Measurements from ENCODE around the gene MGAT4A. TPM values are rescaled to one million over a fixed set of nuclear protein-coding genes. Genes with fewer than 3 reads are reported as not detected.

Gene MGAT4A
- total RNA-seq, 4 donors from 2014 or later = 20.4 to 59.6 (median 39.8) TPM

DNA sequence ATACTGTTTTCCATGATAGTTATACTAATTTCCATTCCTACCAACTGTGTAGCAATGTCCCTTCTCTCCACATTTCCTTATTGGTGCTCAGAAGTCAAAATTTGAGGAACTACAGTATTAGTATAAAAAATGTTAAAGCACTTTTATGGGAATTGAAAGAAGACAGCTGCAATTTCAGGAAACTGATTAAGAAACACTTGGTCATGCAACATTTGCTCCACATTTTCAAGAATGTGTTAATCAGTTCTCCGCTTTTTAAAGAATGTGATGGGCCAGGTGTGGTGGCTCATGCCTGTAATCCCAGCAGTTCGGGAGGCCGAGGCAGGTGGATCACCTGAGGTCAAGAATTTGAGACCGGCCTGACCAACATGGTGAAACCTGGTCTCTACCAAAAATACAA is 33.6 kb upstream of the MGAT4A start:
- DNase-seq = no peak
- no peaks in the 10 kb centered on the region for H3K4me1 ChIP-seq
- H3K4me3 ChIP-seq (replicated peaks in 1 of 3) = no peak overlapping the region
- WGBS, 2 donors = 89 to 92% methylated on average over 4 of the region's 4 CpGs
- no peaks in the 10 kb centered on the region for H3K9me3 ChIP-seq
- TF ChIP-seq POLR2A (IDR thresholded peaks at IDR 0.05) = no peak
- TF ChIP-seq CTCF (IDR thresholded peaks at IDR 0.05) = no peak
- no peaks in the 10 kb centered on the region for H3K36me3 ChIP-seq
- no peaks in the 10 kb centered on the region for H3K27me3 ChIP-seq
- no peak overlapping the region for H3K27ac ChIP-seq
- intact Hi-C loops (cut with DNase I) = no loop called here

DNA sequence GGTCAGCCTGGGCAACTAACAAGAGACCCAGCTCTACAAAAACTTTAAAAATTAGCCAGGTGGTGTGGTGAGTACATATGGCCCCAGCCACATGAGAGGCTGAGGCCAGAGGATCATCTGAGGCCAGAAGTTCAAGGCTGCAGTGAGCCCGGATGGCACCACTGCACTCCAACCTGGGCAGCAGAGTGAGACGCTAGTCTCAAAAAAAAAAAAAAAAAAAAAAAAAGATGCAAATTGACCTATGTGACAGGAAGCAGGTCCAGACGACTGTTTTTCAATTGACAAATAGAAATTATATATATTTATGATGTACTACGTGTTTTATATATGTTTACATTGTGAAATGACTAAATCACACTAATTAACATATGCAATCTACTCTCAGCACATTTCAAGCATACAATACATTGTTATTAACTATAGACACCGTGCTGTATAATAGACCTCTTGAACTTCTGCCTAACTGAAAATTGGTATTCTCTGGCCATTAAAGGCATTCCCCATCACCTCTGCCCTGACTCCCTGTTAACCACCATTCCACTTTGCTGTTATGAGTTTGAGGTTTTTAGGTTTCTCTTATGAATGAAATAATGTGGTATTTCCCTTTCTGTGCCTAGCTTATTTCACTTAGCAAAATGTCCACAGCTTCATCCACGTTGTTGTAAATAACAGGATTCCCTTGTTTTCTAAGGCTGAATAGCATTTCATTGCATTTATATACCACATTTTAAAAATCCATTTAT is 32.4 kb upstream of the MGAT4A start:
- Histone ChIP-seq H3K27me3 (no peaks in the 10 kb centered on the region), H3K27ac (no peak overlapping the region), H3K9me3 (no peaks in the 10 kb centered on the region), H3K4me1 (no peaks in the 10 kb centered on the region), H3K36me3 (no peaks in the 10 kb centered on the region), H3K4me3 (replicated peaks in 1 of 3) (no peak overlapping the region)
- 82 to 85% methylated on average over 6 of the region's 6 CpGs for WGBS, 2 donors
- intact Hi-C loops (cut with DNase I) = no loop called here
- TF ChIP-seq POLR2A (IDR thresholded peaks at IDR 0.05) = no peak
- no peak for TF ChIP-seq CTCF (IDR thresholded peaks at IDR 0.05)
- DNase-seq = no peak

DNA sequence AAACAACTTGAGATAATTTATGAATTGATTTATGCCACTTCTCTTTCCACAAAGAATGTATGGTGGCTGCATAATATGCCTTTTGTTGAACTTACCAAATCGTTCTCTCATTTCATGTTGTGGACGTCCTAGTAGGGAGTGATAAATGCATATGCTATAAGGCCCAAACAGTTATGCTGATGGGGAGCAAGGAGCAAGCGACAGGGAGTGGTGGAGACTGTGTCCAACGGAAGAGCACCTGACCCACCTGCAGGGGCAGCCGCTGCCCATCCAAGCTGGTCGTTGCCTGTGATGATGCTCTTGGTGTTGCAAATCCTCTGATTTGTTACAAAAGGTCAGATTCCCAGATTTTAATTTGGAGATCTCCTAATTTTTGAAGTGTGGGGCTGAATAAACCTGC is 31.0 kb upstream of the MGAT4A start:
- WGBS, 2 donors = 87 to 91% methylated on average over 6 of the region's 6 CpGs

DNA sequence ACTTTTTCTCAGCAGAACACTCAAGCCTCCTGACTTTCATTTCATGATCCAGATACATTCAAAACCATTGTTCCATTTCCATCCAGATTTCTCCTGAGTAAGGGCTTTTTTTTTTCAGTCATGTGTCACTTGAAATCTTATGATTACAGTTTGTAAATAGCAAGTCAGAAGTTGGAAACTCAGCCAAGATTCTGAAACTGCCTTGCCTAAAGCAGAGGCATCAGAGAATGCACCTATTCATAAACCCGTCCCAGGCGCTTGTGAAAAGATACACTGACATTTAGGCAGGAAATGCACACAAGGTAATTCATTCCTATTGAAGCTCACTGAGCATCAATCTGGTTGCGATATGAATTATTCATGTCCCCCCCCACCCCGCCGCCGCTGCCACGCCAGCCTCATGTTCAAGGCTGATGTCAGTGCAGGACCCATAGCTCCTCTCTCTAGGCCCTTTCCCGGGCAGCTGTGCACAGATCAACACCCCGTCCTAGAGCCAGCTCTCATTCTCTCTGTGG is 30.4 kb upstream of the MGAT4A start:
- H3K4me1 ChIP-seq = peaks cover 0 to 7% of the 10 kb centered on the region in 2 donors
- no peak for DNase-seq
- no peaks in the 10 kb centered on the region for H3K9me3 ChIP-seq
- TF ChIP-seq CTCF (IDR thresholded peaks at IDR 0.05) (no peak), POLR2A (IDR thresholded peaks at IDR 0.05) (no peak)
- H3K4me3 ChIP-seq (replicated peaks in 1 of 3) = no peak overlapping the region
- no peaks in the 10 kb centered on the region for H3K27me3 ChIP-seq
- 81 to 89% methylated on average over 9 of the region's 9 CpGs for WGBS, 2 donors
- H3K36me3 ChIP-seq = no peaks in the 10 kb centered on the region
- no peak overlapping the region for H3K27ac ChIP-seq
- intact Hi-C loops (cut with DNase I) = no loop called here

More for the DNA sequence above, 31.0 kb upstream of the MGAT4A start:
- TF ChIP-seq CTCF (IDR thresholded peaks at IDR 0.05) = no peak
- no peak for TF ChIP-seq POLR2A (IDR thresholded peaks at IDR 0.05)
- intact Hi-C loops (cut with DNase I) = no loop called here
- no peak overlapping the region for H3K27ac ChIP-seq
- no peaks in the 10 kb centered on the region for H3K36me3 ChIP-seq
- no peak overlapping the region for H3K4me3 ChIP-seq (replicated peaks in 1 of 3)
- H3K9me3 ChIP-seq = no peaks in the 10 kb centered on the region
- H3K27me3 ChIP-seq = no peaks in the 10 kb centered on the region
- DNase-seq = no peak
- peaks cover 0 to 7% of the 10 kb centered on the region in 2 donors for H3K4me1 ChIP-seq

DNA sequence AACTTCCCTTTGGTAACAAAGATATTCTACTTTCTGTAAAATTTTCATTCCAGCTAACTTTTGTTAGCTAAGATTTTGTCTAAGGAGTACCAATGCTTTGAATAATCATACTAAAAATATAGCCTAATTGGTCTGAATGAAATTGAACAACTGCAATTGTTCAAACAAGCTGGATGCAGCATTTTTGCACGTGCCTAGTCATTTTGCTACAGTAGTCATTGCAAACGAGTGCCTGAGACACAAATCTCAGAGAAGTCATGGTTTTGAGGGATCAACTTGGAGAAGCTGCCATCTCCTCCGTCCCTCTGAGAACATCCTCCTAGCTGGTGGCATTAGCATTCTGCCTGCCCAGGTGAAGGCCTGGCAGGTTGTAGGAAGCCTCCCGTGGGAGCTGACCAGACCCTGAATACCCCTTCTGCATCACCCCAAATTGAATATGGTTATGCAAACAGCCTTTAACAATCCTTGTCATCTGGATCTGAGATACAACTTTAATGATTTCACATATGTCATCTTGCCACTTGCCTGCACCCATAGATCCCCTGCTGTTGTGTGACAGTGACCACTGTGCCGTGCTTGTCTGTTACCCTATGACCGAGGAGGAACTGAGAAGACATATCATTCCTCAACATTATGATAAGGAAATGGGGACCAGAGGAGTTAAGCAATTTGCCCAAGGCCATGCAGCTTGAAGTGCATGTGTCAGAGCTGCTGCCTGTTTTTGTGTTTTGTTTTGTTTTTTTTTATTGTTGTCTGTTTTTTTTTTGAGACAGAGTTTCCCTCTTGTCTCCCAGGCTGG is 29.1 kb upstream of the MGAT4A start:
- no peaks in the 10 kb centered on the region for H3K27me3 ChIP-seq
- no peak for TF ChIP-seq CTCF (IDR thresholded peaks at IDR 0.05)
- TF ChIP-seq POLR2A (IDR thresholded peaks at IDR 0.05) = no peak
- H3K4me3 ChIP-seq (replicated peaks in 1 of 3) = no peak overlapping the region
- 80 to 83% methylated on average over 6 of the region's 6 CpGs for WGBS, 2 donors
- no peak for DNase-seq
- H3K36me3 ChIP-seq = no peaks in the 10 kb centered on the region
- H3K9me3 ChIP-seq = no peaks in the 10 kb centered on the region
- intact Hi-C loops (cut with DNase I) = no loop called here
- no peak overlapping the region for H3K27ac ChIP-seq
- H3K4me1 ChIP-seq = peaks cover 0 to 7% of the 10 kb centered on the region in 2 donors
